Islet of Langerhans (tissue), 1 donor: Measurements from ENCODE around the gene MT1G.
"Not testable (repeated sequence)": the region's sequence is repeated elsewhere in the genome, so short reads cannot be mapped to it uniquely, and the experiment has no call there.

Source experiments
- FAIRE-seq: peaks from one replicate; lab custom pipeline; 2011; peaks lifted over from hg19 to GRCh38; lab: Jason Lieb, UNC

Gene MT1G

GRCh38 chr16:56636616-56637413 lies 31.1 kb downstream of the MT1G start:
- FAIRE-seq, result no peak

- no peak for FAIRE-seq
Measured at GRCh38 chr16:56635441-56635967, 32.4 kb downstream of the MT1G start.

- FAIRE-seq, result no peak
Measured at GRCh38 chr16:56634715-56635440, 33.0 kb downstream of the MT1G start.

GRCh38 chr16:56633535-56633934 lies 34.3 kb downstream of the MT1G start:
- no peak for FAIRE-seq

- no peak for FAIRE-seq
Measured at GRCh38 chr16:56632848-56633365, 35.0 kb downstream of the MT1G start.

GRCh38 chr16:56632156-56632847 lies 35.6 kb downstream of the MT1G start, which contains the start of gene MT1M:
TSS of gene MT1M (plus strand) at chr16:56632659. CDS start at chr16:56632732, 73 bp downstream.
- FAIRE-seq, result no peak

- no peak for FAIRE-seq
Measured at GRCh38 chr16:56631832-56632155, 36.1 kb downstream of the MT1G start.

GRCh38 chr16:56631197-56631596 lies 36.7 kb downstream of the MT1G start:
- FAIRE-seq, result no peak

- no peak for FAIRE-seq
Measured at GRCh38 chr16:56630134-56630533, 37.7 kb downstream of the MT1G start.

GRCh38 chr16:56629531-56629930 lies 38.3 kb downstream of the MT1G start:
- FAIRE-seq, result no peak

- no peak for FAIRE-seq
Measured at GRCh38 chr16:56628486-56629350, 39.1 kb downstream of the MT1G start.

GRCh38 chr16:56626685-56627084 lies 41.2 kb downstream of the MT1G start:
- no peak for FAIRE-seq

- no peak for FAIRE-seq
Measured at GRCh38 chr16:56625943-56626654, 41.8 kb downstream of the MT1G start.

- FAIRE-seq, result no peak
Measured at GRCh38 chr16:56625140-56625942, 42.5 kb downstream of the MT1G start, which contains the start of gene MT1E. TSS of gene MT1E (plus strand) at chr16:56625781. CDS start at chr16:56625852, 71 bp downstream.

- no peak for FAIRE-seq
Measured at GRCh38 chr16:56623637-56624036, 44.2 kb downstream of the MT1G start.

GRCh38 chr16:56623184-56623583 lies 44.7 kb downstream of the MT1G start:
- not testable (repeated sequence) for FAIRE-seq

- FAIRE-seq, result not testable (repeated sequence)
Measured at GRCh38 chr16:56621665-56622445, 46.0 kb downstream of the MT1G start.

GRCh38 chr16:56620339-56620897 lies 47.4 kb downstream of the MT1G start:
- FAIRE-seq, result no peak

GRCh38 chr16:56618138-56618537 lies 49.7 kb downstream of the MT1G start:
- no peak for FAIRE-seq
